Caco-2 (cell line): ENCODE results near the gene RASGRF1. TPM values are rescaled to one million over a fixed set of nuclear protein-coding genes. Genes with fewer than 3 reads are reported as not detected.

ENCODE experiments used
- BruUV-seq: library from RNA; stranded (reverse); fragments of 400-500 nt; replicated peaks from 2 replicates; lab custom pipeline; 2021; lab: Mats Ljungman, UMichigan
- CTCF ChIA-PET: fragments of 300-600 bp; sonication (Branson Sonifier 250); formaldehyde crosslinking; loops from one replicate; lab custom pipeline; 2022; ENCODE audit warnings: antibody characterized with exemption; lab: Charles Lee
- POLR2A ChIA-PET: fragments of 300-600 bp; sonication (Branson Sonifier 250); formaldehyde crosslinking; loops from one replicate; lab custom pipeline; 2022; ENCODE audit warnings: antibody characterized with exemption; lab: Charles Lee
- DNase-seq, 2 experiments: peaks; one replicate each; pipeline versions ENCODE4 v3.0.0 to v3.0.0-alpha.2; 2020 to 2022
- H3K27me3 ChIP-seq: replicated peaks from 2 replicates; pipeline ENCODE4 v1.6.0; 2011; ENCODE audit warnings: low read length; ENCODE audit not compliant: control insufficient read depth, insufficient read depth
- H3K36me3 ChIP-seq: 2 replicates; pipeline ENCODE4 v1.5.1; 2011; ENCODE audit warnings: low read length; ENCODE audit not compliant: control insufficient read depth, insufficient read depth
- H3K4me1 ChIP-seq: fragments of 250-450 bp; sonication (Bioruptor Pico); 2 replicates; pipeline ENCODE4 v1.5.1; 2020; ENCODE audit warnings: mild to moderate bottlenecking
- H3K4me3 ChIP-seq: 2 replicates; pipeline ENCODE4 v1.5.1; 2011; ENCODE audit warnings: low read depth, mild to moderate bottlenecking, control low read depth, low read length
- H3K9me3 ChIP-seq: fragments of 250-450 bp; sonication (Bioruptor Pico); 2 replicates; pipeline ENCODE4 v1.5.1; 2020; ENCODE audit warnings: mild to moderate bottlenecking, moderate library complexity
- H3K27ac Mint-ChIP-seq: one replicate; pipeline ENCODE4 v1.8.0; 2022; ENCODE audit warnings: mixed read lengths; ENCODE audit not compliant: unreplicated experiment
- H3K27me3 Mint-ChIP-seq: one replicate; pipeline ENCODE4 v1.8.0; 2022; ENCODE audit warnings: mixed read lengths; ENCODE audit not compliant: insufficient read depth, unreplicated experiment
- H3K36me3 Mint-ChIP-seq: one replicate; pipeline ENCODE4 v1.8.0; 2022; ENCODE audit warnings: mild to moderate bottlenecking, mixed read lengths; ENCODE audit not compliant: insufficient read depth, unreplicated experiment
- H3K4me1 Mint-ChIP-seq: one replicate; pipeline ENCODE4 v1.8.0; 2022; ENCODE audit warnings: low read depth, mixed read lengths; ENCODE audit not compliant: unreplicated experiment
- H3K4me3 Mint-ChIP-seq: one replicate; pipeline ENCODE4 v1.8.0; 2022; ENCODE audit warnings: mild to moderate bottlenecking, moderate library complexity, mixed read lengths; ENCODE audit not compliant: unreplicated experiment
- H3K9me3 Mint-ChIP-seq: one replicate; pipeline ENCODE4 v1.8.0; 2022; ENCODE audit warnings: mixed read lengths; ENCODE audit not compliant: unreplicated experiment
- intact Hi-C: fragments of 100-400 bp; cut with micrococcal nuclease; formaldehyde crosslinking; loops from one replicate; pipeline ENCODE4 v1.10.0; 2022; ENCODE audit not compliant: unreplicated experiment
- total RNA-seq: library from RNA; stranded (reverse); gene quantifications from 2 replicates; pipeline ENCODE4 v1.2.3, GENCODE V29; 2022
- TF ChIP-seq, protein P1 (sequence below), 2 experiments: fragments of 200-600 bp in 1 of 2; IDR thresholded peaks; 1 replicate in 1 of 2; 2 replicates in 1 of 2; pipeline versions ENCODE4 v1.5.1 to v1.8.0; 2011 to 2022; ENCODE audit warnings: antibody characterized with exemption in 1 of 2, control low read depth in 1 of 2, inconsistent platforms in 1 of 2, low read depth in 1 of 2, low read length in 1 of 2, mild to moderate bottlenecking in 1 of 2, moderate library complexity in 1 of 2; ENCODE audit not compliant: insufficient read depth in 1 of 2, severe bottlenecking in 1 of 2, unreplicated experiment in 1 of 2

Gene RASGRF1
- total RNA-seq, 1 experiment from 2014 or later, result 0.57 TPM

GRCh38 chr15:79034284-79034683 lies 56.3 kb downstream of the RASGRF1 start:
- no peak for DNase-seq
- Mint-ChIP-seq H3K36me3 (no peaks in the 10 kb centered on the region), H3K27ac (no peak overlapping the region), H3K27me3 (peaks cover 5% of the 10 kb centered on the region), H3K4me1 (peaks cover 7% of the 10 kb centered on the region), H3K4me3 (no peak overlapping the region), H3K9me3 (peaks cover 9% of the 10 kb centered on the region)
- CTCF ChIA-PET, result no interaction called here
- Histone ChIP-seq H3K9me3 (no peaks in the 10 kb centered on the region), H3K4me3 (no peak overlapping the region), H3K4me1 (no peaks in the 10 kb centered on the region), H3K27me3 (no peaks in the 10 kb centered on the region), H3K36me3 (no peaks in the 10 kb centered on the region)
- POLR2A ChIA-PET, result no interaction called here
- no TSS peak for BruUV-seq
- intact Hi-C loops, result no loop called here
- TF ChIP-seq, protein P1, sequence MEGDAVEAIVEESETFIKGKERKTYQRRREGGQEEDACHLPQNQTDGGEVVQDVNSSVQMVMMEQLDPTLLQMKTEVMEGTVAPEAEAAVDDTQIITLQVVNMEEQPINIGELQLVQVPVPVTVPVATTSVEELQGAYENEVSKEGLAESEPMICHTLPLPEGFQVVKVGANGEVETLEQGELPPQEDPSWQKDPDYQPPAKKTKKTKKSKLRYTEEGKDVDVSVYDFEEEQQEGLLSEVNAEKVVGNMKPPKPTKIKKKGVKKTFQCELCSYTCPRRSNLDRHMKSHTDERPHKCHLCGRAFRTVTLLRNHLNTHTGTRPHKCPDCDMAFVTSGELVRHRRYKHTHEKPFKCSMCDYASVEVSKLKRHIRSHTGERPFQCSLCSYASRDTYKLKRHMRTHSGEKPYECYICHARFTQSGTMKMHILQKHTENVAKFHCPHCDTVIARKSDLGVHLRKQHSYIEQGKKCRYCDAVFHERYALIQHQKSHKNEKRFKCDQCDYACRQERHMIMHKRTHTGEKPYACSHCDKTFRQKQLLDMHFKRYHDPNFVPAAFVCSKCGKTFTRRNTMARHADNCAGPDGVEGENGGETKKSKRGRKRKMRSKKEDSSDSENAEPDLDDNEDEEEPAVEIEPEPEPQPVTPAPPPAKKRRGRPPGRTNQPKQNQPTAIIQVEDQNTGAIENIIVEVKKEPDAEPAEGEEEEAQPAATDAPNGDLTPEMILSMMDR (IDR thresholded peaks at IDR 0.05; ENCODE audit: insufficient read depth in 1 of 2, low read depth in 1 of 2, low read length in 1 of 2, severe bottlenecking in 1 of 2, unreplicated experiment in 1 of 2), result no peak

DNA sequence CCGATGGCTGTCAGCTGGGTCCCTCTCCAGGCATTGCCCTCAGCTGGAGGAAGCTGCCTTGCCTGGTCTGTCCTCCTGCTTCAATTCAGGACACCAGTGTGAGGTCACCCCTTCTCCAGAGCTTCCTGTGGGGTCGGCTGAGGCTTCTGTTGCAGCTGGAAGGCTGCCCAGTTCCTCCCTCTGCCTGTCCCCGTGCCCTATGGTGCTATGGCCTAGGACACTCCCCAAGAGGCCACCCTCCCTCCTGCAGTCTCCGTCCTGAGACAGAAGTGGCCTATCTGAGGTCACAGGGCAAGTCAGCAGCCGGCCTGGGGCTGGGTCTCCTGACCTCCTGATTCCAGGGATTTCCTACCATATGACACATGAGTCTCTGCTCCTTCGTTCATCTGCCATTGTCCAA lies 57.9 kb downstream of the RASGRF1 start:
- TF ChIP-seq, protein P1 (IDR thresholded peaks at IDR 0.05; ENCODE audit: insufficient read depth in 1 of 2, low read depth in 1 of 2, low read length in 1 of 2, severe bottlenecking in 1 of 2, unreplicated experiment in 1 of 2), result no peak
- H3K36me3 ChIP-seq, result no peaks in the 10 kb centered on the region
- no TSS peak for BruUV-seq
- peaks cover 9% of the 10 kb centered on the region for H3K9me3 Mint-ChIP-seq
- no peak overlapping the region for H3K27ac Mint-ChIP-seq
- no peak overlapping the region for H3K4me3 ChIP-seq
- H3K4me3 Mint-ChIP-seq, result no peak overlapping the region
- H3K27me3 Mint-ChIP-seq, result peaks cover 5% of the 10 kb centered on the region
- no peaks in the 10 kb centered on the region; the same call in 1 of the 2 replicates for H3K27me3 ChIP-seq
- H3K4me1 Mint-ChIP-seq, result peaks cover 7% of the 10 kb centered on the region
- intact Hi-C loops, result no loop called here
- no peak for DNase-seq
- no peaks in the 10 kb centered on the region for H3K9me3 ChIP-seq
- CTCF ChIA-PET, result no interaction called here
- H3K36me3 Mint-ChIP-seq, result no peaks in the 10 kb centered on the region
- POLR2A ChIA-PET, result no interaction called here
- no peaks in the 10 kb centered on the region for H3K4me1 ChIP-seq

DNA sequence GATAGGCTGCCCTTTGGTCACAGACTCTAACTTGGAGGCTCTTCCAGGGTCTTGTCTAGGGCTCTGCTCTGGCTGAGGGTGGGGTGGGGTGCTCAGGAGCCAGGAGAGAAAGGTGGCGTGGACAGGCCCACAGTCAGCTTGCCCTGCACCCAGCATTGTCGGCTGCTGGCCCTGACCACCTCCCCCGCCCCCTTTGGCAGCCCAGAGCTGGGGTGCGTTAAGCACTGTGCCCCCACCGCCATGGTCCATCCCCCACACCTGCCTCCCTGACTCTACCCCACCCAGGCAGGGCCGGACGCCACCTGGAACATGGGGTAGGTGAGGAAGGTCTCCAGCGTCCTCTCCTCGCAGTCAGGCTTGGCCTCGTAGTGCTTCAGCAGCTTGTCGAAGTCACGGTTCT lies 58.8 kb downstream of the RASGRF1 start:
- Mint-ChIP-seq H3K4me1 (peaks cover 6% of the 10 kb centered on the region), H3K4me3 (no peak overlapping the region), H3K9me3 (peaks cover 7% of the 10 kb centered on the region), H3K36me3 (no peaks in the 10 kb centered on the region), H3K27me3 (peaks cover 5% of the 10 kb centered on the region), H3K27ac (no peak overlapping the region)
- DNase-seq, result no peak
- intact Hi-C loops, result no loop called here
- TF ChIP-seq, protein P1 (IDR thresholded peaks at IDR 0.05; ENCODE audit: insufficient read depth in 1 of 2, low read depth in 1 of 2, low read length in 1 of 2, severe bottlenecking in 1 of 2, unreplicated experiment in 1 of 2), result no peak
- H3K4me3 ChIP-seq, result no peak overlapping the region
- H3K36me3 ChIP-seq, result no peaks in the 10 kb centered on the region
- ChIA-PET POLR2A (no interaction called here), CTCF (no interaction called here)
- H3K9me3 ChIP-seq, result no peaks in the 10 kb centered on the region
- H3K27me3 ChIP-seq, result no peaks in the 10 kb centered on the region; the same call in 1 of the 2 replicates
- H3K4me1 ChIP-seq, result no peaks in the 10 kb centered on the region
- BruUV-seq, result no TSS peak
